Measurements from ENCODE around the gene RAET1E.
"Not testable (repeated sequence)": the region's sequence is repeated elsewhere in the genome, so short reads cannot be mapped to it uniquely, and the experiment has no call there.

RAET1E gene

GRCh38 chr6:149889326-149889725 is 8.6 kb downstream of the RAET1E start:
- DNase-seq (ENCODE audit: low read depth) = no peak

- no peak for DNase-seq (ENCODE audit: low read depth)
Measured at GRCh38 chr6:149888659-149889058, 9.3 kb downstream of the RAET1E start.

GRCh38 chr6:149888093-149888492 is 9.8 kb downstream of the RAET1E start:
- DNase-seq (ENCODE audit: low read depth) = no peak

- no peak for DNase-seq (ENCODE audit: low read depth)
Measured at GRCh38 chr6:149887343-149887742, 10.6 kb downstream of the RAET1E start.

DNA sequence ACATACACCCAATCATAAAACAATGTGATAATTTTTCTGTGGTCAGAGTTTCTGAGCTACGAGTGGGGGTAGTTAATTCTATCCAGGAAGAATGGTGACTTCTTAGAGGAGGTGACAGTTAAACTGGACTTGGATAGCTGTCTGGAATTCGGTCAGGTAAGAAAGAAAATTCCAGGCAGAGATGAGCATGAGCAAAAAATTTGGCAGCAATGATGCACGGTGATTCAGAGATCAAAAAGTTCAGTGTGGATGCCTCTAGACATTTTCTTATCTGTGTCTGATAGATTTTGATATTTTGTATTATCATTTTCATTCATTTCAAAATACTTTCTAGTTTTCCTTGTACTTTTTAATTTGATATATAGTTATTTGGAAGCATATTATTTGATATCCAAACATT is 12.0 kb downstream of the RAET1E start:
- DNase-seq (ENCODE audit: low read depth) = no peak

GRCh38 chr6:149884617-149885016 is 13.3 kb downstream of the RAET1E start:
- DNase-seq (ENCODE audit: low read depth) = no peak

DNA sequence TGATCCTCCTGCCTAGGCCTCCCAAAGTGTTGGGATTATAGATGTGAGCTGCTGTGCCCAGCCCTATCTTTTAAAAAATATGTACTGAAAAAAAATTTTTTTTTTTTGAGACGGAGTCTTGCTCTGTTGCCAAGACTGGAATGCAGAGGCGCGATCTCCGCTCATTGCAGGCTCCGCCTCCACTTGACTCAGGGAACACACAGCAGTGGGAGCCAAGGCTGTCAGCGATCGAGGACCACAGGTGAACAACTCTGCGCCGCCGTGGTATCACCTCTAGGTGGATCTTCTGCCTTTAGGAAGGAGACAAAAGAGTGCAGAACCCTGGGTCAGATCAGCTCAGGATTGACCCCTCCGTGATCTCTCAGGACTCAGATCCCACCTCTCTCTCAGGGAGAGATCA is 13.7 kb downstream of the RAET1E start:
- no peak for DNase-seq (ENCODE audit: low read depth)

- no peak for DNase-seq (ENCODE audit: low read depth)
Measured at GRCh38 chr6:149881860-149882259, 16.1 kb downstream of the RAET1E start.

DNA sequence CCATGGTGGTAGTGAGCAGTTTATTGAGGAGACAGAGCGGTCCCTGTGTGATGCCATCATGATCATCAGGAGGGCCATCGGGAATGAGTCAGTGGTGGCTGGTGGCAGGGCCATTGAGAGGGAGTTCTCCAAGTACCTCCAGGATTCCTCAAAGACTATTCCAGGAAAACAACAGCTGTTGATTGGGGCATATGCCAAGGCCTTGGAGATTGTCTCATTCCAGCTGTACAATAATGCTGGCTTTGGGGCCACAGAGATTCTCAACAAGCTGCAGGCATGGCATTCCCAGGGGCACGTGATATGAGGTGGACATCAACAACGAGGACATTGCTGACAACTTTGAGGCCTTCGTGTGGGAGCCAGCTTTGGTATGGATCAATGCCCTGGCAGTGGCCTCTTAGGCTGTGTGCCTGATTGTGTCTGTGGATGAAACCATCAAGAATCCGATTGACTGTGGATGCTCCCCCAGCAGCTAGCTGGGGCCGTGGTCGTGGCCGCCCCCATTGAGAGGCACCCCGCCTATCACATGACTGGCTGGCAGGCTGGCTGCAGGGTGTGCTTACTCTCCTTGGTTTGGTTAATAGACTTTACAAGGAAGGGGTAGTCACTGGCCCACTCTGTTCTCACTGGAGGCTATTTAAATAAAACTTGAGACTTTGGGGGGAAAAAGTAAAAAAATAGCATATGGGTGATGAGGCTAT is 16.7 kb downstream of the RAET1E start:
- no peak for DNase-seq (ENCODE audit: low read depth)

DNA sequence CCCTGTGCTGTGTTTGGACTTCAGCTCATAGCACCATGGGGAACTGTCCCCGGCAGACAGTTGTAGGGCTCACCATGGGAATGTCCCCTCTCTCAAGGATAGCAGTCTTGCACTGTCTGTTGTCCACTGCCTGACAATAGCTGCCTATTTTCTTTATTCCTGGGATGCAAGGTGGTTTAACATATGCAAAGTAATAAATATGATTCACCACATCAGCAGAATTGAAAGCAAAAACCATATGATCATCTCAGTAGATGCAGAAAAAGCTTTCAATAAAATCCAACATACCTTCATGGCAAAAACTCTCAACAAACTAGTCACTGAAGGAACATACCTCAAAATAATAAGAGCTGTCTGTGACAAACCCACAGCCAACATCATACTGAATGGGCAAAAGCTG is 20.3 kb downstream of the RAET1E start:
- no peak for DNase-seq (ENCODE audit: low read depth)

GRCh38 chr6:149876241-149876933 is 21.5 kb downstream of the RAET1E start:
- no peak for DNase-seq (ENCODE audit: low read depth)

DNA sequence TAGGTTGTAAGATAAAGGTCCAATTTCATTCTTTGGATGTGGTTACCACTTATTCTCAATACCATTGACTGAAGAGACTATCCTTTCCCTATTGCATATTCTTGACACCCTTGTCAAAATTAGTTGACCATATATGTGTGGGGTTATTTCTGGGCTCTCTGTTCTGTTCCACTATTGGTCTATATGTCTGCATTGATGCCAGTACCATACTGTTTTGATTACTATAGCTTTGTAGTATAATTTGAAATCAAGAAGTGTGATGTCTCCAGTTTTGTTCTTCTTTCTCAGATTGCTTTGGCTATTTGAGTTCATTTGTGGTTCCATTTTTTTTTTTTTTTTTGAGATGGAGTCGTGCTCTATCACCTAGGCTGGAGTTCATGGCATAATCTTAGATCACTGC is 25.7 kb downstream of the RAET1E start:
- no peak for DNase-seq (ENCODE audit: low read depth)

DNA sequence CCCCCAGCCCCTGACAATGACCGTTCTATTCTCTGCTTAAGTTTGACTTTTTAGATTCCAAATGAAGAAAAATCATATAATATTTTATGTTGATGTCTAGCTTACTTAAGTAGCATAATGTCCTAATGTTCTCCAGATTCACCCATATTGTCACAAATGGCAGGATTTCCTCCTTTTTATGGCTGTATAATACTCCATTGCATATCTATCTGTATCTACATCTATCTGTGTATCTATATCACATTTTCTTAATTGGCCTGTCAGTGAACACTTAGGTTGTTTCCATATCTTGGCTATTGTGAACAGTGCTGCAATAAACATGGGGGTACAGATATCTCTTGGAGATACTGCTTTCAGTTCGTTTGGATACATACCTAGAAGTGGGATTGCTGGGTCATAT is 26.7 kb downstream of the RAET1E start:
- no peak for DNase-seq (ENCODE audit: low read depth)

- DNase-seq (ENCODE audit: low read depth) = no peak
Measured at GRCh38 chr6:149869275-149869892, 28.5 kb downstream of the RAET1E start.

DNA sequence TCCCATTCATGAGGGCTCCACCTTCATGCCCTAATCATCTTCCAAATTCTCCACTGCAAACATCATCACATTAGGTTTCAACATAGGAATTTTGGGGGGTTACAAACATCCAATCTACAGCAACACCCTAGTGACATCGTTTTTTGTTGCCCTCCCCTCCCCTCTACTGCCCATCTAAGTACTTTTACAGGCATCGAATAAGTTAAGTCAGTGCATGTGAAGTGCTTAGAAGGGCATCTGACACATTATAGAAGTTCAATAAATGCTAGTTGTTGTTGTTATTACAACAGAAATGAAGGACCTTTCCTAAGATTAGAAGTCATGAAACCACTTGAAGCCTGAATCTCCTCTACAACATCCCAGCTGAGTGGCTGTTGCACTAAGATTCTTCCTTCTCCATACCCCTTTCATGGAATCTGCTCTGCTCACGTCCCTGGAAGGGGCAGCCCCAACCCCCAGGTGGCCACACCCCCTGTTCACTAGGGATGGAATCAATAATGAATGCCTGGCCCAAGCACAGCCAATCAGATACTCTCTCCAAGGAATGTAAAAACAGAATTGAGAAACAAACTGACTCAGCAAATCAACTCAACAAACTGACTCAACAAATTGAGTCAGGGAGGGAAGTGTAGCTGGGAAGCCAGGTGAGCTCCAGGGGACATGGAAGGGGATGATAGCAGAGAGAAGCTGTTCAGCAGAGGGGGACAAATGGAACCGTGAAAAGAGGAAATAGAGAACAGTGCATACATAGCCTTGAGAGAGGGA is 29.9 kb downstream of the RAET1E start:
- DNase-seq (ENCODE audit: low read depth) = no peak

DNA sequence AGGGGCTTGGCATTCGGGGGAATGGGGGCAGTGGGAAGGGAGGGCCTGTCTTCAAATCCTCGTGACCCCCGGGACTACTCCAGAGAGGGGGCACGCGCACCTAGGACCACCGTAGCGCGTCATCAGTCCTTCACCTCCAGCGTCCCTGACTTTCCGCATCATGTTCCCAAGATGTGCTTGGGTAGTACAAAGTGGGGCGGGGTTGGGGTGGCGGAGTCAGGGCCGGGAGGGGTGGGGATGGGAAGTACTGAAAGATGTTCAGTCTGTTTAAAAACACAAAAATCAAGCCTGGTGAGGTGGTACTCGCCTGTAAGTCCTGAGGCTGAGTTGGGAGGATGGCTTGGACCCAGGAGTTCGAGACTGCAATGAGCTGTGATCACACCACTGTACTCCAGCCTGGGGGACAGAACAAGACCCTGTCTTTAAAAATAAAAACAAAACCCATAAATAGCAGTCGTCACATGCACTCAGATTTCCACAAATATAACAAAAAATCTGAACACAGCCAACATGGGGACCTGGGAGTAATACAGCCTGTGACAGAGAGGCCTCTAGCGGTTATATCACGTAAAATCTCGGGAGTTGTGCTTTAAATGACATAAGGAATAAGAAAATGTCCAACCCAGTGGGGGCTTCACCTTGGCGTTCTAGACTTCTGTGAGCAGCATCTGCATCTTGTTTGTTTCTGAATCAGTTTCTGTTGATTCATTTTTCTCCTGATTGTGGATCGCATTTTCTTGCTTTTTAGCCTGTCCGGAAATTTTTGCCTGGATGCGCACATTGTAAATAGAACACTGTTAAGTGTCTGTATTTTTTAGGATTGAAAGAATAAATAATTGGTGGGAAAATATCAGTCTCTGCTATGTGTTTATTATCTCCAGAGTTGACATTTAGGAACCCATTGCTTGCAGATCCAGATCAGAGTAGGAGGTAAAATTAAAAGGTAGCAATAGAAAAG is 33.1 kb downstream of the RAET1E start:
- no peak for DNase-seq (ENCODE audit: low read depth)

GRCh38 chr6:149863698-149864577 is 34.0 kb downstream of the RAET1E start, which contains the start of gene LRP11:
Gene LRP11, minus strand, starts transcription at chr6:149864359. Its CDS starts 339 bp downstream, at chr6:149864020.
- peak; percentile 85 for DNase-seq (ENCODE audit: low read depth)

DNA sequence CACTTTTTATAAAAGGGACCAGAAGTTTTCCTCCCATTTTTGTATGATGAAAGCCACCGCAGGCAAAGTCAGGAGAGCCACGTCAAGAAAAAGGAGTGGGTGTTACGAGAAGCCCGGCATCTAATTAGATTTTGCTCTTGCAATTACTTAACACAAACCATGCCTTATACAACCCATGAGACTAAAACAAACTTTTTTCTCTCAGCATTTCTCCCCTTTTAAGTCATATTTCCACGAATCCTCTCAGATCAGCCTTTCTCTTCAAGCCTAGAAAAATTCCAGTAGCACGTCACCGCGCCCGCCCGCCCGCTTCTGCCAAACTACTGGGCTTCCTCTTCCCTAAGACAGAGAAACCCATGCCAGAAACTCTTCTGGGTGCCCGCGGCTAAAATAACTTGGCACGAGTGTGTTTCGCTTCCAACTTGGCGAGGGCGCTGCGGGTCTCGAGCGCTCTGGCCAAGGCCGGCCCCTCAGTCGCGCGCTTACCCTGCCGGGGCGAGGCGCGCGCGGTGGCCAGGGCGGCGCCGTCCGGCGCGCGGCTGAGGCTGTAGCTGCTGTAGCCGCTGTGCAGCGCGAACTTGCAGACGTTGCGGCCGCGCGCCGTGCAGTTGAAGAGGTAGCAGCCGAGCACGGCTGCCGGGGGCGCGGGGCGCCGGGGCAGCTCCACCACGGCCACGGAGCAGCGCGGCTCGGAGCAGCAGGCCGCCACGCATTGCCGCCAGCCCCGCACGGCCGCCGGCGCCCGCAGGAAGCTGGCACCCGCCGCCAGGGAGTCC is 34.8 kb downstream of the RAET1E start:
- DNase-seq (ENCODE audit: low read depth) = peak; percentile 20

- DNase-seq (ENCODE audit: low read depth) = not testable (repeated sequence)
Measured at GRCh38 chr6:149862424-149862738, 35.5 kb downstream of the RAET1E start.
